GM12873 (cell line): Measurements from ENCODE around the gene YWHAG.

Experiments
- CTCF ChIP-seq: IDR thresholded peaks from 2 replicates; pipeline ENCODE4 v1.5.1; 2012; ENCODE audit warnings: low read depth, mild to moderate bottlenecking, moderate library complexity, low read length, control low read depth; ENCODE audit not compliant: insufficient read depth; ENCODE audit errors: missing control alignments

Gene YWHAG

GRCh38 chr7:76342222-76342621, 16.6 kb downstream of the YWHAG start:
- TF ChIP-seq CTCF, result no peak

- TF ChIP-seq CTCF, result no peak
These were observed 18.1 kb downstream of the YWHAG start for GRCh38 chr7:76340617-76341131.

- no peak for TF ChIP-seq CTCF
These were observed 20.3 kb downstream of the YWHAG start for GRCh38 chr7:76338298-76339084.

GRCh38 chr7:76337147-76337546, 21.6 kb downstream of the YWHAG start:
- no peak for TF ChIP-seq CTCF

- TF ChIP-seq CTCF, result no peak
These were observed 22.7 kb downstream of the YWHAG start for GRCh38 chr7:76336094-76336493.

- TF ChIP-seq CTCF, result no peak
These were observed 24.3 kb downstream of the YWHAG start for GRCh38 chr7:76334320-76334967.

GRCh38 chr7:76333511-76334101, 25.2 kb downstream of the YWHAG start:
- no peak for TF ChIP-seq CTCF
